Neuronal stem cell (in vitro differentiated cells): ENCODE results near the gene KIF15.
"Not testable (repeated sequence)": the region's sequence is repeated elsewhere in the genome, so short reads cannot be mapped to it uniquely, and the experiment has no call there.

ENCODE experiments used
- DNase-seq: peaks from one replicate; pipeline ENCODE4 v3.0.0-alpha.2; 2013; ENCODE audit warnings: low spot score
- H2AFZ ChIP-seq: one replicate; pipeline ENCODE4 v1.6.1; 2013; ENCODE audit warnings: mild to moderate bottlenecking, low read length, inconsistent platforms
- H2AK5ac ChIP-seq: 2 replicates; pipeline ENCODE4 v1.6.1; 2013; ENCODE audit warnings: low read depth, mild to moderate bottlenecking, inconsistent platforms, low read length, moderate library complexity, mixed read lengths
- H2BK120ac ChIP-seq: 2 replicates; pipeline ENCODE4 v1.6.1; 2013; ENCODE audit warnings: low read depth, mild to moderate bottlenecking, inconsistent platforms, low read length, moderate library complexity, mixed read lengths
- H2BK12ac ChIP-seq: one replicate; pipeline ENCODE4 v1.6.1; 2013; ENCODE audit warnings: low read length, inconsistent platforms
- H2BK15ac ChIP-seq: 2 replicates; pipeline ENCODE4 v1.6.1; 2013; ENCODE audit warnings: mild to moderate bottlenecking, low read length, inconsistent platforms, mixed read lengths
- H2BK5ac ChIP-seq: one replicate; pipeline ENCODE4 v1.6.1; 2013; ENCODE audit warnings: inconsistent platforms, mild to moderate bottlenecking, low read length, moderate library complexity
- H3K14ac ChIP-seq: one replicate; pipeline ENCODE4 v1.6.1; 2013; ENCODE audit warnings: low read length, inconsistent platforms
- H3K18ac ChIP-seq: 2 replicates; pipeline ENCODE4 v1.6.1; 2013; ENCODE audit warnings: low read length, inconsistent platforms
- H3K23ac ChIP-seq: 2 replicates; pipeline ENCODE4 v1.6.1; 2013; ENCODE audit warnings: low read depth, mild to moderate bottlenecking, mixed read lengths, low read length, inconsistent platforms; ENCODE audit not compliant: poor library complexity
- H3K27ac ChIP-seq: replicated peaks from 3 replicates; pipeline ENCODE4 v1.5.1; 2013; ENCODE audit warnings: low read length, inconsistent platforms
- H3K27me3 ChIP-seq, 3 experiments: 2 replicates each; pipeline ENCODE4 v1.6.1; 2013; ENCODE audit warnings: low read length in 3 of 3, mild to moderate bottlenecking in 2 of 3, inconsistent platforms in 1 of 3, low read depth in 1 of 3, mixed read lengths in 1 of 3, moderate library complexity in 1 of 3; ENCODE audit not compliant: control insufficient read depth in 3 of 3, insufficient read depth in 3 of 3
- H3K36me3 ChIP-seq, 2 donors: replicated peaks in 1 of 2; 2 replicates each; pipeline ENCODE4 v1.6.1; 2013; ENCODE audit warnings: low read length in 2 of 2; ENCODE audit not compliant: control insufficient read depth in 2 of 2, insufficient read depth in 2 of 2
- H3K4ac ChIP-seq: 2 replicates; pipeline ENCODE4 v1.6.1; 2013; ENCODE audit warnings: inconsistent platforms, mild to moderate bottlenecking, low read length, moderate library complexity
- H3K4me1 ChIP-seq, 2 donors: 1 replicate in 1 of 2; 2 replicates in 1 of 2; pipeline ENCODE4 v1.6.1; 2013; ENCODE audit warnings: low read length in 2 of 2, low read depth in 1 of 2; ENCODE audit not compliant: control insufficient read depth in 2 of 2, insufficient read depth in 1 of 2
- H3K4me2 ChIP-seq: one replicate; pipeline ENCODE4 v1.6.1; 2013; ENCODE audit warnings: mild to moderate bottlenecking, low read length, inconsistent platforms; ENCODE audit not compliant: insufficient read depth, poor library complexity, severe bottlenecking
- H3K4me3 ChIP-seq, 2 donors: 2 replicates each; pipeline ENCODE4 v1.5.1; 2013; ENCODE audit warnings: low read length in 2 of 2, mild to moderate bottlenecking in 2 of 2, inconsistent platforms in 1 of 2, moderate library complexity in 1 of 2
- H3K79me1 ChIP-seq: one replicate; pipeline ENCODE4 v1.6.1; 2013; ENCODE audit warnings: low read depth, mild to moderate bottlenecking, inconsistent platforms, low read length, moderate library complexity
- H3K9ac ChIP-seq: one replicate; pipeline ENCODE4 v1.6.1; 2013; ENCODE audit warnings: mild to moderate bottlenecking, low read depth, low read length, inconsistent platforms; ENCODE audit not compliant: poor library complexity
- H3K9me3 ChIP-seq, 2 donors: replicated peaks in 1 of 2; 2 replicates each; pipeline versions ENCODE3 to v1.6.1; 2013; ENCODE audit warnings: low read length in 2 of 2, mild to moderate bottlenecking in 2 of 2, inconsistent platforms in 1 of 2, low read depth in 1 of 2, mixed read lengths in 1 of 2, moderate library complexity in 1 of 2; ENCODE audit not compliant: control insufficient read depth in 2 of 2, insufficient read depth in 1 of 2
- H4K8ac ChIP-seq: one replicate; pipeline ENCODE4 v1.6.1; 2013; ENCODE audit warnings: low read depth, mild to moderate bottlenecking, inconsistent platforms, low read length, moderate library complexity
- H4K91ac ChIP-seq: one replicate; pipeline ENCODE4 v1.6.1; 2013; ENCODE audit warnings: low read length, low read depth, mild to moderate bottlenecking, inconsistent platforms; ENCODE audit not compliant: poor library complexity
- WGBS, 2 donors: extraction: QIAGEN DNeasy Blood & Tissue Kit; methylation state at CpG; one replicate each; pipeline ENCODE4 v1.1.7; 2013; ENCODE audit warnings: missing lambda C conversion rate in 2 of 2, mixed read lengths in 1 of 2; ENCODE audit not compliant: insufficient read length in 2 of 2, insufficient replicate concordance in 1 of 2; ENCODE audit errors: extremely low coverage in 2 of 2; 5-methylcytosine and 5-hydroxymethylcytosine counted together

KIF15 gene

GRCh38 chr3:44821206-44821605, 59.6 kb downstream of the KIF15 start:
- H3K4me1 ChIP-seq, H3K9ac ChIP-seq, H2BK12ac ChIP-seq, DNase-seq, H3K18ac ChIP-seq, H3K14ac ChIP-seq, H4K91ac ChIP-seq, H3K4me3 ChIP-seq, H3K23ac ChIP-seq, H2BK120ac ChIP-seq, H3K79me1 ChIP-seq, H2AK5ac ChIP-seq, H2BK5ac ChIP-seq, H2AFZ ChIP-seq, H3K4me2 ChIP-seq, H3K9me3 ChIP-seq, H2BK15ac ChIP-seq, H3K4ac ChIP-seq, H4K8ac ChIP-seq, H3K27ac ChIP-seq, H3K27me3 ChIP-seq: not testable (repeated sequence)
- WGBS, 2 donors = no CpG with 5 or more reads among the region's 34 CpGs
- peaks cover 12 to 43% of the 10 kb centered on the region in 2 donors for H3K36me3 ChIP-seq

- WGBS, 2 donors = no CpG with 5 or more reads among the region's 2 CpGs
- Histone ChIP-seq H2BK12ac (no peak overlapping the region), H3K4me3 (no peak overlapping the region), H2BK5ac (no peak overlapping the region), H4K91ac (no peak overlapping the region), H3K79me1 (no peaks in the 10 kb centered on the region), H3K4me2 (no peak overlapping the region), H2AK5ac (no peak overlapping the region), H3K9me3 (no peaks in the 10 kb centered on the region), H2AFZ (no peak overlapping the region), H2BK15ac (no peak overlapping the region), H2BK120ac (no peak overlapping the region), H3K23ac (no peak overlapping the region), H3K14ac (no peak overlapping the region), H3K9ac (no peak overlapping the region), H4K8ac (no peak overlapping the region), H3K4ac (no peak overlapping the region), H3K36me3 (peaks cover 24 to 73% of the 10 kb centered on the region in 2 donors), H3K27ac (no peak overlapping the region), H3K4me1 (no peaks in the 10 kb centered on the region), H3K18ac (no peak overlapping the region), H3K27me3 (no peaks in the 10 kb centered on the region)
- no peak for DNase-seq
Measured at GRCh38 chr3:44825264-44825925, 63.8 kb downstream of the KIF15 start.

DNA sequence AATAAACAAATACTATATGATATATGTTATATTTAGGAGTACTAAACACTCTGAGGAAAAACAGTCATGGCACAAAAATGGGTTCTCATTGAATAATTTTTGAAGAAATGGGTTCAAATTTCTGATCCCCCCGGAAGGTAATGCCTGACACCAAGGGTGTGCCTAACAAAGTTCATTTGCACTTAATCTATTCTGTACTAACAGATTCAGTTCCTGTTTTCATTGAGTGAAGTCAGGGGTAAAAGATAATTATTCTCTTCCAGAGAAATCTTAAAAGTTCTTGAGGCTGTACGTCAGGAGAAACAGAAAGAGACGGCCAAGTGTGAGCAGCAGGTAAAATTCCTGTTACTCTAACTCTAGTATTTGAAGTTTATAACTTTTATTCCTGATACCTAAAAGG, 65.6 kb downstream of the KIF15 start:
- no peak for DNase-seq
- Histone ChIP-seq H4K91ac (no peak overlapping the region), H4K8ac (no peak overlapping the region), H2BK5ac (no peak overlapping the region), H2BK12ac (no peak overlapping the region), H3K23ac (no peak overlapping the region), H3K4me3 (no peak overlapping the region), H2AK5ac (no peak overlapping the region), H3K27me3 (no peaks in the 10 kb centered on the region), H3K4ac (no peak overlapping the region), H3K4me2 (no peak overlapping the region), H3K14ac (no peak overlapping the region), H3K27ac (no peak overlapping the region), H3K36me3 (peaks cover 32 to 91% of the 10 kb centered on the region in 2 donors), H3K9me3 (no peaks in the 10 kb centered on the region), H2BK15ac (no peak overlapping the region), H2AFZ (no peak overlapping the region), H2BK120ac (no peak overlapping the region), H3K4me1 (no peaks in the 10 kb centered on the region), H3K18ac (no peak overlapping the region), H3K9ac (no peak overlapping the region), H3K79me1 (no peaks in the 10 kb centered on the region)
- WGBS, 2 donors = no CpG with 5 or more reads among the region's 3 CpGs

DNA sequence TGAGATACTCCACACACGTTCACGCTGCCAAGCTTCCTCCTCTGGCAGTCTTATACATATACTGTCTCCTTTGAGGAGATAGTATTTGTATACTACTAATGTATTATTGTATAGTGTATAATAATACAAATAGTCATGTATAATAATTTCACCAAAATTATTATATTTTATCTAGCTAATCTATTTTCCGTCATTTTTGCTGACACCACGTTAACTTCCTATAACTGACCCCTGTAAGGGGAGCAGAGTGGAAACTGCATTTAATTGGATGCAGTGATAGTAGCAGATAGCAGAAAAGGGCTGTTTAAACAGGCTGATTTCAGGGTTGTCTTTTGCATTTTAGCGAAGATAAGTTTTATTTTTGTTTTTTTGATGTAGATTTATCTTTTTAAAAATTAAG, 69.6 kb downstream of the KIF15 start:
- no peaks in the 10 kb centered on the region for H3K4me1 ChIP-seq
- peaks cover 0 to 6% of the 10 kb centered on the region in 2 donors for H3K9me3 ChIP-seq
- no peak overlapping the region for H3K18ac ChIP-seq
- H3K4me3 ChIP-seq = no peak overlapping the region
- no peak overlapping the region for H3K4ac ChIP-seq
- H3K9ac ChIP-seq = no peak overlapping the region
- H2AK5ac ChIP-seq = no peak overlapping the region
- H2BK5ac ChIP-seq = no peak overlapping the region
- no peak overlapping the region for H2BK120ac ChIP-seq
- H2BK15ac ChIP-seq = no peak overlapping the region
- H3K4me2 ChIP-seq = no peak overlapping the region
- H2AFZ ChIP-seq = no peak overlapping the region
- no peaks in the 10 kb centered on the region for H3K27me3 ChIP-seq
- H2BK12ac ChIP-seq = no peak overlapping the region
- H3K79me1 ChIP-seq = no peaks in the 10 kb centered on the region
- H4K8ac ChIP-seq = no peak overlapping the region
- no peak for DNase-seq
- no peak overlapping the region for H4K91ac ChIP-seq
- 100% methylated on average over 1 of the region's 5 CpGs for WGBS, 2 donors
- H3K27ac ChIP-seq = no peak overlapping the region
- no peak overlapping the region for H3K14ac ChIP-seq
- H3K36me3 ChIP-seq = peaks cover 24 to 91% of the 10 kb centered on the region in 2 donors
- H3K23ac ChIP-seq = no peak overlapping the region
